ENCODE data around the gene STOML3.

- TF ChIP-seq TAF1 (IDR thresholded peaks at IDR 0.05; ENCODE audit: borderline replicate concordance, low read depth, low read length) (no peak), POLR2A (IDR thresholded peaks at IDR 0.05; ENCODE audit: low read depth, low read length) (no peak)
These were observed 39.6 kb downstream of the STOML3 start for GRCh38 chr13:38950987-38951386.

All from GM12892 (cell line).